Measurements from ENCODE around the gene HDAC4.

DNA sequence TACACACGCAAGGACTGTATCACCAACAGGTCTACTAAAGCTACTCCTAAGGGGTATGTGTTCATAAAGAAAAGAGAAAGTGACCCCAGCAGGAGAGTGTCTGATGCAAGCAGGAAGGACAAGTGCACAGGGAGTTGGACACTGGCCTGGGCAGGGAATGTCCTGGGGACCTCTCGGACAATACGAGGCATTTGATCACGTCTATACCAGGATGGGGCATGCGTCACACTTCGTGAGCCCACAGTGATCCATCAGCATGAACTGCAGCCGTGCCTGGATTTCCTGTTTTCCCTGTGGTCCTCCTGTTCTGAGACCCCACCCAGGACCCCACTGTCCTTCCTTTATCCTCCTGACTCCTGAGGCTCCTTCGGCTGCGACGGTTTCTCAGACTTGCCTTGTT lies 113.9 kb downstream of the HDAC4 start:
- TF ChIP-seq, protein P1, sequence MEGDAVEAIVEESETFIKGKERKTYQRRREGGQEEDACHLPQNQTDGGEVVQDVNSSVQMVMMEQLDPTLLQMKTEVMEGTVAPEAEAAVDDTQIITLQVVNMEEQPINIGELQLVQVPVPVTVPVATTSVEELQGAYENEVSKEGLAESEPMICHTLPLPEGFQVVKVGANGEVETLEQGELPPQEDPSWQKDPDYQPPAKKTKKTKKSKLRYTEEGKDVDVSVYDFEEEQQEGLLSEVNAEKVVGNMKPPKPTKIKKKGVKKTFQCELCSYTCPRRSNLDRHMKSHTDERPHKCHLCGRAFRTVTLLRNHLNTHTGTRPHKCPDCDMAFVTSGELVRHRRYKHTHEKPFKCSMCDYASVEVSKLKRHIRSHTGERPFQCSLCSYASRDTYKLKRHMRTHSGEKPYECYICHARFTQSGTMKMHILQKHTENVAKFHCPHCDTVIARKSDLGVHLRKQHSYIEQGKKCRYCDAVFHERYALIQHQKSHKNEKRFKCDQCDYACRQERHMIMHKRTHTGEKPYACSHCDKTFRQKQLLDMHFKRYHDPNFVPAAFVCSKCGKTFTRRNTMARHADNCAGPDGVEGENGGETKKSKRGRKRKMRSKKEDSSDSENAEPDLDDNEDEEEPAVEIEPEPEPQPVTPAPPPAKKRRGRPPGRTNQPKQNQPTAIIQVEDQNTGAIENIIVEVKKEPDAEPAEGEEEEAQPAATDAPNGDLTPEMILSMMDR (IDR thresholded peaks at IDR 0.05; ENCODE audit: insufficient read depth, low read depth, low read length) = no peak
- no peak for TF ChIP-seq EZH2 (IDR thresholded peaks at IDR 0.05; ENCODE audit: insufficient read depth, low read length)
